Trophoblast cell (in vitro differentiated cells and primary cell): Measurements from ENCODE around the gene ASPN.

Experiments
- DNase-seq, 2 donors: peaks; one replicate each; pipeline ENCODE4 v3.0.0-alpha.2; 2016
- H2AFZ ChIP-seq: 2 replicates; pipeline ENCODE4 v1.6.1; 2013; ENCODE audit warnings: low read length, moderate library complexity, mild to moderate bottlenecking; ENCODE audit not compliant: insufficient read depth, poor library complexity
- H2AK5ac ChIP-seq: 2 replicates; pipeline ENCODE4 v1.6.1; 2013; ENCODE audit warnings: mild to moderate bottlenecking, low read length
- H2BK120ac ChIP-seq: 2 replicates; pipeline ENCODE4 v1.6.1; 2013; ENCODE audit warnings: low read length, mild to moderate bottlenecking, moderate library complexity; ENCODE audit not compliant: insufficient read depth, poor library complexity
- H2BK12ac ChIP-seq: 2 replicates; pipeline ENCODE4 v1.6.1; 2013; ENCODE audit warnings: mild to moderate bottlenecking, low read length, moderate library complexity
- H2BK5ac ChIP-seq: 2 replicates; pipeline ENCODE4 v1.6.1; 2013; ENCODE audit warnings: low read length, low read depth, moderate library complexity, mild to moderate bottlenecking; ENCODE audit not compliant: poor library complexity
- H3K14ac ChIP-seq: 2 replicates; pipeline ENCODE4 v1.6.1; 2013; ENCODE audit warnings: mild to moderate bottlenecking, low read length
- H3K18ac ChIP-seq: 2 replicates; pipeline ENCODE4 v1.6.1; 2013; ENCODE audit warnings: mild to moderate bottlenecking, low read length
- H3K23ac ChIP-seq: 2 replicates; pipeline ENCODE4 v1.6.1; 2013; ENCODE audit warnings: low read length
- H3K27ac ChIP-seq: 2 replicates; pipeline ENCODE4 v1.5.1; 2013; ENCODE audit warnings: low read depth, mild to moderate bottlenecking, inconsistent platforms, low read length, moderate library complexity
- H3K27me3 ChIP-seq: 2 replicates; pipeline ENCODE4 v1.6.1; 2013; ENCODE audit warnings: inconsistent platforms, mild to moderate bottlenecking, low read length, moderate library complexity; ENCODE audit not compliant: insufficient read depth
- H3K36me3 ChIP-seq, 2 experiments: 1 replicate in 1 of 2; 2 replicates in 1 of 2; pipeline ENCODE4 v1.6.1; 2013; ENCODE audit warnings: low read length in 2 of 2, mild to moderate bottlenecking in 2 of 2, moderate library complexity in 1 of 2; ENCODE audit not compliant: insufficient read depth in 2 of 2, control insufficient read depth in 1 of 2
- H3K4ac ChIP-seq: 2 replicates; pipeline ENCODE4 v1.6.1; 2013; ENCODE audit warnings: low read depth, mild to moderate bottlenecking, low read length, moderate library complexity
- H3K4me1 ChIP-seq, 2 experiments: 1 replicate in 1 of 2; 2 replicates in 1 of 2; pipeline ENCODE4 v1.6.1; 2013; ENCODE audit warnings: low read length in 2 of 2, mild to moderate bottlenecking in 2 of 2, moderate library complexity in 1 of 2; ENCODE audit not compliant: insufficient read depth in 2 of 2, control insufficient read depth in 1 of 2
- H3K4me2 ChIP-seq: 2 replicates; pipeline ENCODE4 v1.6.1; 2013; ENCODE audit warnings: inconsistent platforms, mild to moderate bottlenecking, low read length, moderate library complexity
- H3K4me3 ChIP-seq: 2 replicates; pipeline ENCODE4 v1.5.1; 2013; ENCODE audit warnings: mild to moderate bottlenecking, low read depth, low read length, inconsistent platforms
- H3K79me1 ChIP-seq: one replicate; pipeline ENCODE4 v1.6.1; 2013; ENCODE audit warnings: low read length
- H3K79me2 ChIP-seq: 2 replicates; pipeline ENCODE4 v1.6.1; 2013; ENCODE audit warnings: low read length, mild to moderate bottlenecking; ENCODE audit not compliant: control insufficient read depth, insufficient read depth, poor library complexity
- H3K9ac ChIP-seq: 2 replicates; pipeline ENCODE4 v1.6.1; 2013; ENCODE audit warnings: mild to moderate bottlenecking, low read length
- H3K9me3 ChIP-seq: 2 replicates; pipeline ENCODE4 v1.6.1; 2013; ENCODE audit warnings: low read depth, mild to moderate bottlenecking, control low read depth, inconsistent platforms, low read length; ENCODE audit not compliant: insufficient read depth
- H4K12ac ChIP-seq: 2 replicates; pipeline ENCODE4 v1.6.1; 2013; ENCODE audit warnings: low read depth, mild to moderate bottlenecking, low read length, moderate library complexity
- H4K8ac ChIP-seq: 2 replicates; pipeline ENCODE4 v1.6.1; 2013; ENCODE audit warnings: low read depth, mild to moderate bottlenecking, low read length, moderate library complexity
- H4K91ac ChIP-seq: one replicate; pipeline ENCODE4 v1.6.1; 2013; ENCODE audit warnings: low read depth, mild to moderate bottlenecking, low read length, moderate library complexity
- WGBS: extraction: QIAGEN DNeasy Blood & Tissue Kit; methylation state at CpG from one replicate; pipeline ENCODE4 v1.1.7; 2013; ENCODE audit warnings: missing lambda C conversion rate; ENCODE audit not compliant: insufficient read length, insufficient coverage; ENCODE audit errors: extremely low coverage; 5-methylcytosine and 5-hydroxymethylcytosine counted together

The ASPN gene

GRCh38 chr9:92467041-92467440 is 15.3 kb downstream of the ASPN start:
- Histone ChIP-seq H3K4ac (no peak overlapping the region), H3K9ac (no peak overlapping the region), H2AK5ac (no peak overlapping the region), H3K36me3 (no peaks in the 10 kb centered on the region), H3K18ac (no peak overlapping the region), H3K27ac (no peak overlapping the region), H2BK12ac (no peak overlapping the region), H3K23ac (no peak overlapping the region), H3K4me2 (no peak overlapping the region), H4K8ac (no peak overlapping the region), H4K91ac (no peak overlapping the region), H3K27me3 (no peaks in the 10 kb centered on the region), H2BK5ac (no peak overlapping the region), H2AFZ (no peak overlapping the region), H3K4me3 (no peak overlapping the region), H3K14ac (no peak overlapping the region), H3K4me1 (peaks cover 0 to 3% of the 10 kb centered on the region in 2 experiments), H3K79me1 (no peaks in the 10 kb centered on the region), H3K79me2 (no peaks in the 10 kb centered on the region), H4K12ac (no peak overlapping the region), H3K9me3 (no peaks in the 10 kb centered on the region), H2BK120ac (no peak overlapping the region)
- WGBS = no CpG with 5 or more reads among the region's 1 CpG
- DNase-seq = peak; percentile 90 to 94

GRCh38 chr9:92463984-92464383 is 18.3 kb downstream of the ASPN start:
- H3K4me3 ChIP-seq = no peak overlapping the region
- H4K12ac ChIP-seq = no peak overlapping the region
- peak; percentile 24 to 54 for DNase-seq
- no peaks in the 10 kb centered on the region for H3K79me1 ChIP-seq
- H3K9ac ChIP-seq = no peak overlapping the region
- H3K9me3 ChIP-seq = no peaks in the 10 kb centered on the region
- no peaks in the 10 kb centered on the region for H3K79me2 ChIP-seq
- H2BK5ac ChIP-seq = no peak overlapping the region
- no peak overlapping the region for H3K27ac ChIP-seq
- H4K8ac ChIP-seq = peak overlapping the region; percentile 29
- no peak overlapping the region for H3K4me2 ChIP-seq
- no CpG with 5 or more reads among the region's 3 CpGs for WGBS
- H3K4me1 ChIP-seq = peaks cover 0 to 3% of the 10 kb centered on the region in 2 experiments
- H3K18ac ChIP-seq = no peak overlapping the region
- no peak overlapping the region for H3K14ac ChIP-seq
- H2AFZ ChIP-seq = no peak overlapping the region
- no peaks in the 10 kb centered on the region for H3K27me3 ChIP-seq
- no peak overlapping the region for H2BK12ac ChIP-seq
- H2BK120ac ChIP-seq = no peak overlapping the region
- no peak overlapping the region for H2AK5ac ChIP-seq
- no peak overlapping the region for H4K91ac ChIP-seq
- no peak overlapping the region for H3K4ac ChIP-seq
- no peak overlapping the region for H3K23ac ChIP-seq
- H3K36me3 ChIP-seq = no peaks in the 10 kb centered on the region

- Histone ChIP-seq H2BK5ac (no peak overlapping the region), H3K4me2 (no peak overlapping the region)
These were observed 18.9 kb downstream of the ASPN start for GRCh38 chr9:92463387-92463786.

DNA sequence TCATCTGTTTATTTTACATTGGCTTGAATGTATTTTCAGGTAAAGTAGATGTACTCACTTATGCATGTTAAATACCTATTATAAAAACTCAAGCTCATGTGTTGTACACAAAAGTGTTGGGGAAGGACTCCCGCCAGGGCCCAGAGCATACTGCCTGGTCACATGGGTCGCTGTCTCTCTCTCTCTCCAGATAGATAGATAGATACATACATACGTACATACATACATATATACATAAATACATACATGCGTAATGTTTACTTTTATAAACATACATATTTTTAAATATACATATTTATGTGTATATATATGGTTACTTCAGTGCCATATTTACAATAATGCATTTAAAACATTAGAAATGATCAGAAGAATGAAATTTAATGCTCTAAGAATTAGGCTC is 24.7 kb downstream of the ASPN start:
- no peak overlapping the region for H3K4me2 ChIP-seq
- no peak overlapping the region for H2BK120ac ChIP-seq
- H3K4ac ChIP-seq = no peak overlapping the region
- H3K36me3 ChIP-seq = no peaks in the 10 kb centered on the region
- H3K27me3 ChIP-seq = no peaks in the 10 kb centered on the region
- H2AK5ac ChIP-seq = no peak overlapping the region
- no peak for DNase-seq
- H3K23ac ChIP-seq = no peak overlapping the region
- no peaks in the 10 kb centered on the region for H3K79me2 ChIP-seq
- H4K8ac ChIP-seq = no peak overlapping the region
- no peak overlapping the region for H3K27ac ChIP-seq
- no peak overlapping the region for H2AFZ ChIP-seq
- H3K9ac ChIP-seq = no peak overlapping the region
- H3K14ac ChIP-seq = no peak overlapping the region
- no CpG with 5 or more reads among the region's 4 CpGs for WGBS
- no peak overlapping the region for H3K4me3 ChIP-seq
- no peak overlapping the region for H2BK12ac ChIP-seq
- no peaks in the 10 kb centered on the region for H3K79me1 ChIP-seq
- no peaks in the 10 kb centered on the region for H3K9me3 ChIP-seq
- no peaks in the 10 kb centered on the region for H3K4me1 ChIP-seq
- H4K91ac ChIP-seq = no peak overlapping the region
- no peak overlapping the region for H3K18ac ChIP-seq
- no peak overlapping the region for H2BK5ac ChIP-seq
- no peak overlapping the region for H4K12ac ChIP-seq

More at GRCh38 chr9:92463387-92463786, 18.9 kb downstream of the ASPN start:
- Histone ChIP-seq H2AFZ (no peak overlapping the region), H3K23ac (no peak overlapping the region), H2AK5ac (no peak overlapping the region), H4K91ac (no peak overlapping the region), H3K79me1 (no peaks in the 10 kb centered on the region), H3K18ac (no peak overlapping the region), H4K8ac (no peak overlapping the region), H3K14ac (no peak overlapping the region), H3K4me3 (no peak overlapping the region), H3K27ac (no peak overlapping the region), H3K27me3 (no peaks in the 10 kb centered on the region), H3K4me1 (peaks cover 0 to 3% of the 10 kb centered on the region in 2 experiments), H2BK120ac (no peak overlapping the region), H3K4ac (no peak overlapping the region), H3K9me3 (no peaks in the 10 kb centered on the region), H4K12ac (no peak overlapping the region), H3K9ac (no peak overlapping the region), H3K79me2 (no peaks in the 10 kb centered on the region), H3K36me3 (no peaks in the 10 kb centered on the region), H2BK12ac (no peak overlapping the region)
- DNase-seq = no peak
